HFFc6 (cell line): ENCODE measurements around the gene GDAP1L1. TPM values are rescaled to one million over a fixed set of nuclear protein-coding genes. Genes with fewer than 3 reads are reported as not detected.
A peak's percentile ranks its signal among the peaks of the same experiment; 100 is the strongest.

ENCODE experiments used
- DNase-seq: peaks from one replicate; pipeline ENCODE4 v3.0.0-alpha.2; 2018
- H3K27ac Mint-ChIP-seq: 2 replicates; pipeline ENCODE4 v1.8.0; 2020; ENCODE audit warnings: mild to moderate bottlenecking, mixed read lengths
- H3K27me3 Mint-ChIP-seq: 2 replicates; pipeline ENCODE4 v1.8.0; 2021; ENCODE audit warnings: mild to moderate bottlenecking, moderate library complexity, mixed read lengths; ENCODE audit not compliant: insufficient read depth
- H3K36me3 Mint-ChIP-seq: 2 replicates; pipeline ENCODE4 v1.8.0; 2021; ENCODE audit warnings: low read depth, mixed read lengths
- H3K4me1 Mint-ChIP-seq: 2 replicates; pipeline ENCODE4 v1.8.0; 2020; ENCODE audit warnings: low read depth, mixed read lengths
- H3K4me3 Mint-ChIP-seq: 2 replicates; pipeline ENCODE4 v1.8.0; 2020; ENCODE audit warnings: mild to moderate bottlenecking, moderate library complexity, mixed read lengths
- H3K9me3 Mint-ChIP-seq: 2 replicates; pipeline ENCODE4 v1.8.0; 2020; ENCODE audit warnings: mild to moderate bottlenecking, mixed read lengths
- CTCF ChIP-seq: fragments of 200-600 bp; sonication (generic); IDR thresholded peaks from 2 replicates; pipeline ENCODE4 v1.5.0; 2021; ENCODE audit warnings: antibody characterized with exemption, mild to moderate bottlenecking
- total RNA-seq, 6 experiments: library from RNA; stranded (reverse); fragmentation: NEBNext Ultra II Directional; extraction: Animal tissue kit (Norgen Biotek cat#: 25700); gene quantifications; 2 replicates in 1 of 6; 3 replicates in 5 of 6; pipeline ENCODE4 v1.2.3, GENCODE V29; 2021

Gene GDAP1L1
- total RNA-seq, 6 experiments from 2014 or later = not detected

- no peaks in the 10 kb centered on the region for H3K9me3 Mint-ChIP-seq
- no peak overlapping the region for H3K4me3 Mint-ChIP-seq
- H3K36me3 Mint-ChIP-seq = no peaks in the 10 kb centered on the region
- no peak for DNase-seq
- H3K4me1 Mint-ChIP-seq = peaks cover 11% of the 10 kb centered on the region
- peaks cover 2% of the 10 kb centered on the region for H3K27me3 Mint-ChIP-seq
- TF ChIP-seq CTCF = no peak
- H3K27ac Mint-ChIP-seq = no peak overlapping the region
Observed at GRCh38 chr20:44219791-44220190, 27.3 kb upstream of the GDAP1L1 start.

GRCh38 chr20:44221368-44221954 is 25.6 kb upstream of the GDAP1L1 start:
- no peak for TF ChIP-seq CTCF
- Mint-ChIP-seq H3K36me3 (no peaks in the 10 kb centered on the region), H3K4me3 (no peak overlapping the region), H3K27me3 (peaks cover 2% of the 10 kb centered on the region), H3K9me3 (no peaks in the 10 kb centered on the region), H3K27ac (no peak overlapping the region), H3K4me1 (peaks cover 6% of the 10 kb centered on the region; the same call in 1 of the 2 replicates)
- DNase-seq = no peak

GRCh38 chr20:44222027-44222426 is 25.1 kb upstream of the GDAP1L1 start:
- DNase-seq = no peak
- H3K36me3 Mint-ChIP-seq = no peaks in the 10 kb centered on the region
- no peak for TF ChIP-seq CTCF
- peaks cover 6% of the 10 kb centered on the region; the same call in 1 of the 2 replicates for H3K4me1 Mint-ChIP-seq
- peaks cover 2% of the 10 kb centered on the region for H3K27me3 Mint-ChIP-seq
- no peak overlapping the region for H3K4me3 Mint-ChIP-seq
- H3K9me3 Mint-ChIP-seq = no peaks in the 10 kb centered on the region
- H3K27ac Mint-ChIP-seq = no peak overlapping the region

GRCh38 chr20:44222633-44223368 is 24.3 kb upstream of the GDAP1L1 start:
- no peaks in the 10 kb centered on the region for H3K4me1 Mint-ChIP-seq
- peak; percentile 25; the same call in 1 of the 2 replicates for TF ChIP-seq CTCF
- H3K27ac Mint-ChIP-seq = no peak overlapping the region
- peaks cover 5% of the 10 kb centered on the region for H3K27me3 Mint-ChIP-seq
- no peaks in the 10 kb centered on the region for H3K36me3 Mint-ChIP-seq
- no peak for DNase-seq
- H3K9me3 Mint-ChIP-seq = no peaks in the 10 kb centered on the region
- no peak overlapping the region for H3K4me3 Mint-ChIP-seq

GRCh38 chr20:44223721-44224120 is 23.4 kb upstream of the GDAP1L1 start:
- no peaks in the 10 kb centered on the region for H3K4me1 Mint-ChIP-seq
- peaks cover 5% of the 10 kb centered on the region for H3K27me3 Mint-ChIP-seq
- no peak for TF ChIP-seq CTCF
- no peak overlapping the region for H3K4me3 Mint-ChIP-seq
- H3K36me3 Mint-ChIP-seq = no peaks in the 10 kb centered on the region
- H3K27ac Mint-ChIP-seq = no peak overlapping the region
- no peaks in the 10 kb centered on the region for H3K9me3 Mint-ChIP-seq
- no peak for DNase-seq
